K562 (cell line): ENCODE results near the gene DNASE1L1. TPM values are rescaled to one million over a fixed set of nuclear protein-coding genes. Genes with fewer than 3 reads are reported as not detected.

Experiments used
- BRCA1 ChIP-seq, 2 experiments: fragments of 450-650 bp in 1 of 2; sonication (generic) in 1 of 2; formaldehyde crosslinking in 1 of 2; IDR thresholded peaks; 2 replicates each; pipeline versions ENCODE4 v1.5.0 to v1.6.1; 2017 to 2020; ENCODE audit warnings: mild to moderate bottlenecking in 1 of 2, missing genetic modification reagents in 1 of 2
- CCAR2 ChIP-seq: fragments of 200-400 bp; formaldehyde crosslinking; IDR thresholded peaks from 2 replicates; pipeline ENCODE4 v1.6.1; 2017; ENCODE audit warnings: mild to moderate bottlenecking, low read depth, low read length
- ESRRB ChIP-seq: fragments of 250-450 bp; sonication (Bioruptor Pico); IDR thresholded peaks from 2 replicates; pipeline ENCODE4 v1.5.0; 2020; ENCODE audit warnings: mild to moderate bottlenecking, moderate library complexity, borderline replicate concordance
- HDAC1 ChIP-seq, 2 experiments: fragments of 450-650 bp; IDR thresholded peaks; 2 replicates each; pipeline ENCODE4 v1.6.1; 2016 to 2017; ENCODE audit warnings: inconsistent platforms in 1 of 2, mild to moderate bottlenecking in 1 of 2, moderate library complexity in 1 of 2
- HMG20B ChIP-seq: fragments of 250-450 bp; sonication (Bioruptor Pico); IDR thresholded peaks from 2 replicates; pipeline ENCODE4 v1.5.0; 2021; ENCODE audit warnings: mild to moderate bottlenecking
- ID3 ChIP-seq, 2 experiments: fragments of 250-450 bp in 1 of 2; fragments of 450-650 bp in 1 of 2; sonication (Bioruptor Pico) in 1 of 2; IDR thresholded peaks; 2 replicates each; pipeline versions ENCODE4 v1.6.1 to v1.8.0; 2016 to 2021; ENCODE audit warnings: mild to moderate bottlenecking in 2 of 2, moderate library complexity in 2 of 2, missing compliant biosample characterization in 1 of 2, missing genetic modification characterization in 1 of 2
- KAT7 ChIP-seq: sonication (generic); formaldehyde crosslinking; IDR thresholded peaks from 2 replicates; pipeline ENCODE4 v1.8.0; 2022; ENCODE audit warnings: missing genetic modification reagents, mild to moderate bottlenecking, borderline replicate concordance
- LEF1 ChIP-seq: fragments of 450-650 bp; IDR thresholded peaks from 2 replicates; pipeline ENCODE4 v1.6.1; 2016; ENCODE audit warnings: mild to moderate bottlenecking
- MXI1 ChIP-seq: IDR thresholded peaks from 2 replicates; pipeline ENCODE4 v1.6.1; 2011; ENCODE audit warnings: low read depth, mild to moderate bottlenecking, improper control_type of control experiment, low read length
- NKRF ChIP-seq: fragments of 450-650 bp; IDR thresholded peaks from 2 replicates; pipeline ENCODE4 v1.6.1; 2016; ENCODE audit warnings: borderline replicate concordance
- SLC30A9 ChIP-seq: fragments of 250-450 bp; sonication (Bioruptor Pico); IDR thresholded peaks from 2 replicates; pipeline ENCODE4 v1.8.0; 2022; ENCODE audit warnings: mild to moderate bottlenecking, moderate library complexity
- U2AF2 ChIP-seq: fragments of 200-400 bp; formaldehyde crosslinking; optimal IDR thresholded peaks from 2 replicates; pipeline ENCODE3; 2017; ENCODE audit warnings: low read depth, mild to moderate bottlenecking, low read length
- YY1 ChIP-seq, 3 experiments: IDR thresholded peaks; 2 replicates each; pipeline ENCODE4 v1.6.1; 2011; ENCODE audit warnings: low read length in 2 of 3, mild to moderate bottlenecking in 2 of 3, moderate library complexity in 2 of 3, borderline replicate concordance in 1 of 3, control low read depth in 1 of 3, low read depth in 1 of 3; ENCODE audit not compliant: insufficient read depth in 3 of 3, insufficient replicate concordance in 2 of 3, control insufficient read depth in 1 of 3, insufficient read length in 1 of 3; ENCODE audit errors: extremely low read depth in 1 of 3
- ZBTB17 ChIP-seq: fragments of 450-650 bp; formaldehyde crosslinking; IDR thresholded peaks from 2 replicates; pipeline ENCODE4 v1.4.0; 2020; ENCODE audit warnings: mild to moderate bottlenecking
- polyA plus RNA-seq, 8 experiments: library from polyadenylated mRNA; depleted of rRNA in 4 of 8; stranded (reverse) in 5 of 8; unstranded in 3 of 8; fragments of >200 nt; fragmentation: Nextera tagmentation in 2 of 8; fragmentation: Illumina TruSeq in 1 of 8; extraction: Ambion mirVana in 2 of 8; extraction: Trizol in 1 of 8; gene quantifications; 2 replicates each; pipeline versions ENCODE4 v1.2.1 to v1.2.3, GENCODE V29; 2011 to 2014; ENCODE audit warnings: inconsistent platforms in 1 of 8, missing spikeins in 1 of 8
- total RNA-seq, 7 experiments: library from RNA; depleted of rRNA in 6 of 7; stranded (reverse); fragments of >200 nt in 6 of 7; fragmentation: Illumina TruSeq in 2 of 7; extraction: Trizol in 2 of 7; gene quantifications; 2 replicates each; pipeline versions ENCODE4 v1.2.1 to v1.2.3, GENCODE V29; 2011 to 2021; ENCODE audit warnings: low replicate concordance in 1 of 7
- TF ChIP-seq, protein P1 (sequence below): fragments of 450-650 bp; IDR thresholded peaks from 2 replicates; pipeline ENCODE4 v1.6.1; 2017; ENCODE audit warnings: antibody characterized with exemption, mild to moderate bottlenecking
- TF ChIP-seq, protein P2 (sequence below): fragments of 250-450 bp; sonication (Bioruptor Pico); IDR thresholded peaks from 2 replicates; pipeline ENCODE4 v1.8.0; 2021; ENCODE audit warnings: mild to moderate bottlenecking, moderate library complexity

Gene DNASE1L1
- total and polyA plus RNA-seq, 9 of the 15 experiments (the other 6 are each of a cell fraction or from before 2014, with no cell fraction given) = 0.73 to 12.6 (median 7.9) TPM

GRCh38 chrX:154428176-154429171, 19.4 kb upstream of the DNASE1L1 start, which contains the start of gene ATP6AP1 (continued):
- TF ChIP-seq, protein P1, sequence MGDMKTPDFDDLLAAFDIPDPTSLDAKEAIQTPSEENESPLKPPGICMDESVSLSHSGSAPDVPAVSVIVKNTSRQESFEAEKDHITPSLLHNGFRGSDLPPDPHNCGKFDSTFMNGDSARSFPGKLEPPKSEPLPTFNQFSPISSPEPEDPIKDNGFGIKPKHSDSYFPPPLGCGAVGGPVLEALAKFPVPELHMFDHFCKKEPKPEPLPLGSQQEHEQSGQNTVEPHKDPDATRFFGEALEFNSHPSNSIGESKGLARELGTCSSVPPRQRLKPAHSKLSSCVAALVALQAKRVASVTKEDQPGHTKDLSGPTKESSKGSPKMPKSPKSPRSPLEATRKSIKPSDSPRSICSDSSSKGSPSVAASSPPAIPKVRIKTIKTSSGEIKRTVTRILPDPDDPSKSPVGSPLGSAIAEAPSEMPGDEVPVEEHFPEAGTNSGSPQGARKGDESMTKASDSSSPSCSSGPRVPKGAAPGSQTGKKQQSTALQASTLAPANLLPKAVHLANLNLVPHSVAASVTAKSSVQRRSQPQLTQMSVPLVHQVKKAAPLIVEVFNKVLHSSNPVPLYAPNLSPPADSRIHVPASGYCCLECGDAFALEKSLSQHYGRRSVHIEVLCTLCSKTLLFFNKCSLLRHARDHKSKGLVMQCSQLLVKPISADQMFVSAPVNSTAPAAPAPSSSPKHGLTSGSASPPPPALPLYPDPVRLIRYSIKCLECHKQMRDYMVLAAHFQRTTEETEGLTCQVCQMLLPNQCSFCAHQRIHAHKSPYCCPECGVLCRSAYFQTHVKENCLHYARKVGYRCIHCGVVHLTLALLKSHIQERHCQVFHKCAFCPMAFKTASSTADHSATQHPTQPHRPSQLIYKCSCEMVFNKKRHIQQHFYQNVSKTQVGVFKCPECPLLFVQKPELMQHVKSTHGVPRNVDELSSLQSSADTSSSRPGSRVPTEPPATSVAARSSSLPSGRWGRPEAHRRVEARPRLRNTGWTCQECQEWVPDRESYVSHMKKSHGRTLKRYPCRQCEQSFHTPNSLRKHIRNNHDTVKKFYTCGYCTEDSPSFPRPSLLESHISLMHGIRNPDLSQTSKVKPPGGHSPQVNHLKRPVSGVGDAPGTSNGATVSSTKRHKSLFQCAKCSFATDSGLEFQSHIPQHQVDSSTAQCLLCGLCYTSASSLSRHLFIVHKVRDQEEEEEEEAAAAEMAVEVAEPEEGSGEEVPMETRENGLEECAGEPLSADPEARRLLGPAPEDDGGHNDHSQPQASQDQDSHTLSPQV = 0 out of 2 replicates have a peak, but pooled peaks have one; percentile 34
- TF ChIP-seq BRCA1 (IDR thresholded peaks at IDR 0.05) (no peak), BRCA1 (CRISPR knock-in tag; IDR thresholded peaks at IDR 0.05) (no peak), HDAC1 (IDR thresholded peaks at IDR 0.05) (no peak), ID3 (CRISPR knock-in tag; IDR thresholded peaks at IDR 0.05) (no peak), ID3 (tag; IDR thresholded peaks at IDR 0.05) (peak; percentile 44; the same call in 1 of the 2 replicates), ZBTB17 (CRISPR knock-in tag) (no peak), YY1 (IDR thresholded peaks at IDR 0.05; ENCODE audit: borderline replicate concordance in 1 of 3, control insufficient read depth in 1 of 3, extremely low read depth in 1 of 3, insufficient read depth in 3 of 3, insufficient read length in 1 of 3, insufficient replicate concordance in 2 of 3, low read depth in 1 of 3, low read length in 2 of 3) (peak; percentile 64 to 95 (median 88)), HMG20B (CRISPR knock-in tag) (no peak), NKRF (0 out of 2 replicates have a peak, but pooled peaks have one; percentile 28), CCAR2 (no peak), SLC30A9 (CRISPR knock-in tag) (no peak), LEF1 (no peak), MXI1 (no peak), ESRRB (CRISPR knock-in tag) (no peak), KAT7 (CRISPR knock-in tag) (peak; percentile 22; the same call in 1 of the 2 replicates), U2AF2 (no peak)
- TF ChIP-seq, protein P2, sequence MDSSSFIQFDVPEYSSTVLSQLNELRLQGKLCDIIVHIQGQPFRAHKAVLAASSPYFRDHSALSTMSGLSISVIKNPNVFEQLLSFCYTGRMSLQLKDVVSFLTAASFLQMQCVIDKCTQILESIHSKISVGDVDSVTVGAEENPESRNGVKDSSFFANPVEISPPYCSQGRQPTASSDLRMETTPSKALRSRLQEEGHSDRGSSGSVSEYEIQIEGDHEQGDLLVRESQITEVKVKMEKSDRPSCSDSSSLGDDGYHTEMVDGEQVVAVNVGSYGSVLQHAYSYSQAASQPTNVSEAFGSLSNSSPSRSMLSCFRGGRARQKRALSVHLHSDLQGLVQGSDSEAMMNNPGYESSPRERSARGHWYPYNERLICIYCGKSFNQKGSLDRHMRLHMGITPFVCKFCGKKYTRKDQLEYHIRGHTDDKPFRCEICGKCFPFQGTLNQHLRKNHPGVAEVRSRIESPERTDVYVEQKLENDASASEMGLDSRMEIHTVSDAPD (CRISPR knock-in tag) = no peak
